Smooth muscle cell (in vitro differentiated cells): ENCODE data around the gene AOC1. TPM values are rescaled to one million over a fixed set of nuclear protein-coding genes. Genes with fewer than 3 reads are reported as not detected.

Experiments used
- DNase-seq: peaks from one replicate; lab custom pipeline; 2025; ENCODE audit not compliant: unreplicated experiment; lab: John Stamatoyannopoulos, UW
- H2AFZ ChIP-seq: fragments of 200-600 bp; sonication (generic); 2 replicates; pipeline ENCODE4 v1.6.0; 2016; ENCODE audit warnings: antibody characterized with exemption, low read depth, mild to moderate bottlenecking
- H3F3A ChIP-seq: fragments of 200-600 bp; sonication (generic); 2 replicates; pipeline ENCODE4 v1.6.0; 2017; ENCODE audit warnings: antibody characterized with exemption, low read depth
- H3K27ac ChIP-seq: fragments of 200-600 bp; sonication (generic); 2 replicates; pipeline ENCODE4 v1.5.1; 2016; ENCODE audit warnings: low read depth, mild to moderate bottlenecking
- H3K27me3 ChIP-seq: fragments of 200-600 bp; sonication (generic); 2 replicates; pipeline ENCODE4 v1.6.1; 2016; ENCODE audit warnings: low read depth, mild to moderate bottlenecking
- H3K36me3 ChIP-seq: fragments of 200-600 bp; sonication (generic); 2 replicates; pipeline ENCODE4 v1.5.1; 2016; ENCODE audit warnings: low read depth
- H3K4me1 ChIP-seq: fragments of 200-600 bp; sonication (generic); 2 replicates; pipeline ENCODE4 v1.5.1; 2016; ENCODE audit warnings: low read depth
- H3K4me2 ChIP-seq: fragments of 200-600 bp; sonication (generic); 2 replicates; pipeline ENCODE4 v1.6.0; 2016; ENCODE audit warnings: mild to moderate bottlenecking
- H3K4me3 ChIP-seq: fragments of 200-600 bp; sonication (generic); 2 replicates; pipeline ENCODE4 v1.5.1; 2016; ENCODE audit warnings: mild to moderate bottlenecking
- H3K79me2 ChIP-seq: fragments of 200-600 bp; sonication (generic); 2 replicates; pipeline ENCODE4 v1.6.0; 2016; ENCODE audit warnings: low read depth, mild to moderate bottlenecking
- H3K9ac ChIP-seq: fragments of 200-600 bp; sonication (generic); 2 replicates; pipeline ENCODE4 v1.6.0; 2016; ENCODE audit warnings: low read depth
- H3K9me3 ChIP-seq: fragments of 200-600 bp; sonication (generic); replicated peaks from 2 replicates; pipeline ENCODE4 v1.5.1; 2016; ENCODE audit warnings: low read depth
- H4K20me1 ChIP-seq: fragments of 200-600 bp; sonication (generic); 2 replicates; pipeline ENCODE4 v1.6.0; 2016; ENCODE audit warnings: low read depth
- CTCF ChIP-seq: fragments of 200-600 bp; sonication (generic); IDR thresholded peaks from 2 replicates; pipeline ENCODE4 v1.5.1; 2017; ENCODE audit warnings: borderline replicate concordance, mild to moderate bottlenecking, antibody characterized with exemption; ENCODE audit not compliant: insufficient read depth, poor library complexity, severe bottlenecking
- WGBS: methylation state at CpG from one replicate; pipeline ENCODE4 v1.1.7; 2016; ENCODE audit warnings: low lambda C conversion rate; 5-methylcytosine and 5-hydroxymethylcytosine counted together
- polyA plus RNA-seq: library from polyadenylated mRNA; unstranded; fragments of >200 nt; fragmentation: Nextera tagmentation; extraction: Ambion mirVana; gene quantifications from 2 replicates; pipeline ENCODE4 v1.2.1, GENCODE V29; 2016
- total RNA-seq: library from RNA; depleted of rRNA; stranded (reverse); fragments of >200 nt; gene quantifications from 2 replicates; pipeline ENCODE4 v1.2.3, GENCODE V29; 2014

Gene AOC1
- total and polyA plus RNA-seq, 2 experiments from 2014 or later, result not detected

- Histone ChIP-seq H3K27ac (no peak overlapping the region), H3K79me2 (no peaks in the 10 kb centered on the region), H3F3A (no peaks in the 10 kb centered on the region), H3K36me3 (no peaks in the 10 kb centered on the region), H4K20me1 (no peaks in the 10 kb centered on the region), H3K9me3 (peaks cover 5% of the 10 kb centered on the region), H3K4me2 (no peak overlapping the region), H3K9ac (no peak overlapping the region), H3K4me3 (no peak overlapping the region), H3K4me1 (no peaks in the 10 kb centered on the region), H2AFZ (no peak overlapping the region), H3K27me3 (no peaks in the 10 kb centered on the region)
- no peak for DNase-seq
- WGBS, result 89% methylated on average over 5 of the region's 5 CpGs
- no peak for TF ChIP-seq CTCF
These were observed 39.4 kb downstream of the AOC1 start for GRCh38 chr7:150891740-150892139.

GRCh38 chr7:150895809-150896208 is 43.5 kb downstream of the AOC1 start:
- Histone ChIP-seq H3K9ac (no peak overlapping the region), H3K4me2 (no peak overlapping the region), H2AFZ (no peak overlapping the region), H3K4me3 (no peak overlapping the region), H3K4me1 (no peaks in the 10 kb centered on the region), H3K9me3 (peaks cover 5% of the 10 kb centered on the region), H4K20me1 (no peaks in the 10 kb centered on the region), H3K79me2 (no peaks in the 10 kb centered on the region), H3K36me3 (no peaks in the 10 kb centered on the region), H3K27ac (no peak overlapping the region), H3F3A (no peaks in the 10 kb centered on the region), H3K27me3 (peaks cover 6% of the 10 kb centered on the region)
- no peak for TF ChIP-seq CTCF
- WGBS, result 61% methylated on average over 2 of the region's 2 CpGs
- no peak for DNase-seq

GRCh38 chr7:150896562-150897209 is 44.4 kb downstream of the AOC1 start:
- no peak overlapping the region for H3K4me3 ChIP-seq
- no peaks in the 10 kb centered on the region for H3K79me2 ChIP-seq
- no peaks in the 10 kb centered on the region for H4K20me1 ChIP-seq
- DNase-seq, result no peak
- H3K9me3 ChIP-seq, result peaks cover 5% of the 10 kb centered on the region
- no peaks in the 10 kb centered on the region for H3F3A ChIP-seq
- WGBS, result 85% methylated on average over 10 of the region's 10 CpGs
- no peak overlapping the region for H3K27ac ChIP-seq
- no peak overlapping the region for H3K9ac ChIP-seq
- H3K4me2 ChIP-seq, result no peak overlapping the region
- H3K27me3 ChIP-seq, result peaks cover 6% of the 10 kb centered on the region
- TF ChIP-seq CTCF, result no peak
- H2AFZ ChIP-seq, result no peak overlapping the region
- no peaks in the 10 kb centered on the region for H3K36me3 ChIP-seq
- no peaks in the 10 kb centered on the region for H3K4me1 ChIP-seq
